SK-N-SH treated with all-trans-retinoic acid at 6 μM for 48 hours (cell line): ENCODE measurements around the gene ZCCHC3.

ENCODE experiments used
- ATAC-seq: fragments of 200-7000 bp; cut with Tn5 transposase; 3 replicates; pipeline ENCODE4 v1.9.1; 2020; ENCODE audit warnings: mild to moderate bottlenecking, moderate library complexity
- ARNTL ChIP-seq: fragments of 450-650 bp; formaldehyde crosslinking; IDR thresholded peaks from 2 replicates; pipeline ENCODE4 v1.5.0; 2020; ENCODE audit warnings: low read depth, mild to moderate bottlenecking, moderate library complexity, borderline replicate concordance
- CREB5 ChIP-seq: fragments of 250-450 bp; sonication (Bioruptor Pico); IDR thresholded peaks from 2 replicates; pipeline ENCODE4 v1.5.1; 2020; ENCODE audit warnings: low read depth, mild to moderate bottlenecking, moderate library complexity
- CSRNP3 ChIP-seq: fragments of 250-450 bp; sonication (Bioruptor Pico); IDR thresholded peaks from 2 replicates; pipeline ENCODE4 v1.5.1; 2021; ENCODE audit warnings: mild to moderate bottlenecking, moderate library complexity
- ESRRG ChIP-seq: fragments of 250-450 bp; sonication (Bioruptor Pico); IDR thresholded peaks from 2 replicates; pipeline ENCODE4 v1.6.1; 2021; ENCODE audit warnings: mild to moderate bottlenecking
- GLIS3 ChIP-seq: fragments of 250-450 bp; sonication (Bioruptor Pico); IDR thresholded peaks from 2 replicates; pipeline ENCODE4 v1.5.0; 2020; ENCODE audit warnings: mild to moderate bottlenecking, moderate library complexity
- ISL1 ChIP-seq: fragments of 250-450 bp; sonication (Bioruptor Pico); IDR thresholded peaks from 2 replicates; pipeline ENCODE4 v2.1.2; 2022; ENCODE audit warnings: mild to moderate bottlenecking, moderate library complexity
- OSR1 ChIP-seq: fragments of 250-450 bp; sonication (Bioruptor Pico); IDR thresholded peaks from 2 replicates; pipeline ENCODE4 v1.8.0; 2022; ENCODE audit warnings: moderate library complexity, mild to moderate bottlenecking, inconsistent platforms
- PATZ1 ChIP-seq: fragments of 250-450 bp; sonication (Bioruptor Pico); IDR thresholded peaks from 2 replicates; pipeline ENCODE4 v1.8.0; 2020; ENCODE audit warnings: mild to moderate bottlenecking, moderate library complexity, borderline replicate concordance
- POU6F1 ChIP-seq: fragments of 250-450 bp; sonication (Bioruptor Pico); IDR thresholded peaks from 2 replicates; pipeline ENCODE4 v1.8.0; 2021; ENCODE audit warnings: low read depth, mild to moderate bottlenecking, moderate library complexity, borderline replicate concordance
- PPARA ChIP-seq: fragments of 250-450 bp; sonication (Bioruptor Pico); IDR thresholded peaks from 2 replicates; pipeline ENCODE4 v1.5.0; 2020; ENCODE audit warnings: mild to moderate bottlenecking, borderline replicate concordance
- RARB ChIP-seq: fragments of 250-450 bp; sonication (Bioruptor Pico); IDR thresholded peaks from 2 replicates; pipeline ENCODE4 v1.8.0; 2021; ENCODE audit warnings: mild to moderate bottlenecking, moderate library complexity
- TCF4 ChIP-seq: fragments of 250-450 bp; sonication (Bioruptor Pico); IDR thresholded peaks from 2 replicates; pipeline ENCODE4 v1.8.0; 2021; ENCODE audit warnings: mild to moderate bottlenecking, moderate library complexity, borderline replicate concordance
- TOX ChIP-seq: fragments of 250-450 bp; sonication (Bioruptor Pico); IDR thresholded peaks from 2 replicates; pipeline ENCODE4 v1.8.0; 2021; ENCODE audit warnings: mild to moderate bottlenecking, moderate library complexity, borderline replicate concordance
- ZC3H10 ChIP-seq: fragments of 250-450 bp; sonication (Bioruptor Pico); IDR thresholded peaks from 2 replicates; pipeline ENCODE4 v1.5.1; 2021; ENCODE audit warnings: mild to moderate bottlenecking, moderate library complexity
- ZFP3 ChIP-seq: fragments of 250-450 bp; sonication (Bioruptor Pico); IDR thresholded peaks from 2 replicates; pipeline ENCODE4 v1.5.0; 2020; ENCODE audit warnings: mild to moderate bottlenecking, moderate library complexity
- ZNF565 ChIP-seq: fragments of 450-650 bp; formaldehyde crosslinking; conservative IDR thresholded peaks from 2 replicates; pipeline ENCODE4 v1.5.0; 2020; ENCODE audit warnings: low read depth, mild to moderate bottlenecking, moderate library complexity
- ZNF70 ChIP-seq: fragments of 450-650 bp; formaldehyde crosslinking; IDR thresholded peaks from 2 replicates; pipeline ENCODE4 v1.5.0; 2020; ENCODE audit warnings: mild to moderate bottlenecking, moderate library complexity
- ZNF8 ChIP-seq: fragments of 450-650 bp; formaldehyde crosslinking; IDR thresholded peaks from 2 replicates; pipeline ENCODE4 v1.5.0; 2020; ENCODE audit warnings: mild to moderate bottlenecking, moderate library complexity
- TF ChIP-seq, protein P1 (sequence below): fragments of 250-450 bp; sonication (Bioruptor Pico); IDR thresholded peaks from 2 replicates; pipeline ENCODE4 v1.5.0; 2020; ENCODE audit warnings: mild to moderate bottlenecking, moderate library complexity

ZCCHC3 gene

GRCh38 chr20:295804-296203 is 1.6 kb upstream of the ZCCHC3 start:
- no peak for ATAC-seq
- no peak for TF ChIP-seq CREB5 (CRISPR knock-in tag)
- TF ChIP-seq RARB, result no peak
- no peak for TF ChIP-seq PATZ1 (CRISPR knock-in tag)
- TF ChIP-seq OSR1 (CRISPR knock-in tag), result no peak
- no peak for TF ChIP-seq PPARA (CRISPR knock-in tag)
- TF ChIP-seq TOX (CRISPR knock-in tag), result no peak
- TF ChIP-seq ZNF70, result no peak

DNA sequence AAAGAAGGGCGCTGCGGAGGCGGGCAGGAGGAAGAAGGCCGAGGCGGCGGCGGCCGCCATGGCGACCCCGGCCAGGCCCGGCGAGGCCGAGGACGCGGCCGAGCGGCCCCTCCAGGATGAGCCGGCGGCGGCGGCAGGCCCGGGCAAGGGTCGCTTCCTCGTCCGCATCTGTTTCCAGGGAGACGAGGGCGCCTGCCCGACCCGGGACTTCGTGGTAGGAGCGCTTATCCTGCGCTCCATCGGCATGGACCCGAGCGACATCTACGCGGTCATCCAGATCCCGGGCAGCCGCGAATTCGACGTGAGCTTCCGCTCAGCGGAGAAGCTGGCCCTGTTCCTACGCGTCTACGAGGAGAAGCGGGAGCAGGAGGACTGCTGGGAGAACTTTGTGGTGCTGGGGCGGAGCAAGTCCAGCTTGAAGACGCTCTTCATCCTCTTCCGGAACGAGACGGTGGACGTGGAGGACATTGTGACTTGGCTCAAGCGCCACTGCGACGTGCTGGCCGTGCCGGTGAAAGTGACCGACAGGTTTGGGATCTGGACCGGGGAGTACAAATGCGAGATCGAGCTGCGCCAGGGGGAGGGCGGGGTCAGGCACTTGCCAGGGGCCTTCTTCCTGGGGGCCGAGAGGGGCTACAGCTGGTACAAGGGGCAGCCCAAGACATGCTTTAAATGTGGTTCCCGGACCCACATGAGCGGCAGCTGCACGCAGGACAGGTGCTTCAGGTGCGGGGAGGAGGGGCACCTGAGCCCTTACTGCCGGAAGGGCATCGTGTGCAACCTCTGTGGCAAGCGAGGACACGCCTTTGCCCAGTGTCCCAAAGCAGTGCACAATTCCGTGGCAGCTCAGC is 780 bp downstream of the ZCCHC3 start:
- no peak for TF ChIP-seq POU6F1 (CRISPR knock-in tag)
- TF ChIP-seq, protein P1, sequence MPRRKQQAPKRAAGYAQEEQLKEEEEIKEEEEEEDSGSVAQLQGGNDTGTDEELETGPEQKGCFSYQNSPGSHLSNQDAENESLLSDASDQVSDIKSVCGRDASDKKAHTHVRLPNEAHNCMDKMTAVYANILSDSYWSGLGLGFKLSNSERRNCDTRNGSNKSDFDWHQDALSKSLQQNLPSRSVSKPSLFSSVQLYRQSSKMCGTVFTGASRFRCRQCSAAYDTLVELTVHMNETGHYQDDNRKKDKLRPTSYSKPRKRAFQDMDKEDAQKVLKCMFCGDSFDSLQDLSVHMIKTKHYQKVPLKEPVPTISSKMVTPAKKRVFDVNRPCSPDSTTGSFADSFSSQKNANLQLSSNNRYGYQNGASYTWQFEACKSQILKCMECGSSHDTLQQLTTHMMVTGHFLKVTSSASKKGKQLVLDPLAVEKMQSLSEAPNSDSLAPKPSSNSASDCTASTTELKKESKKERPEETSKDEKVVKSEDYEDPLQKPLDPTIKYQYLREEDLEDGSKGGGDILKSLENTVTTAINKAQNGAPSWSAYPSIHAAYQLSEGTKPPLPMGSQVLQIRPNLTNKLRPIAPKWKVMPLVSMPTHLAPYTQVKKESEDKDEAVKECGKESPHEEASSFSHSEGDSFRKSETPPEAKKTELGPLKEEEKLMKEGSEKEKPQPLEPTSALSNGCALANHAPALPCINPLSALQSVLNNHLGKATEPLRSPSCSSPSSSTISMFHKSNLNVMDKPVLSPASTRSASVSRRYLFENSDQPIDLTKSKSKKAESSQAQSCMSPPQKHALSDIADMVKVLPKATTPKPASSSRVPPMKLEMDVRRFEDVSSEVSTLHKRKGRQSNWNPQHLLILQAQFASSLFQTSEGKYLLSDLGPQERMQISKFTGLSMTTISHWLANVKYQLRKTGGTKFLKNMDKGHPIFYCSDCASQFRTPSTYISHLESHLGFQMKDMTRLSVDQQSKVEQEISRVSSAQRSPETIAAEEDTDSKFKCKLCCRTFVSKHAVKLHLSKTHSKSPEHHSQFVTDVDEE (CRISPR knock-in tag), result no peak
- TF ChIP-seq CREB5 (CRISPR knock-in tag), result no peak
- TF ChIP-seq ESRRG (CRISPR knock-in tag), result no peak
- TF ChIP-seq ZNF565 (CRISPR knock-in tag), result no peak
- no peak for TF ChIP-seq TOX (CRISPR knock-in tag)
- no peak for TF ChIP-seq TCF4 (CRISPR knock-in tag)
- no peak for TF ChIP-seq GLIS3 (CRISPR knock-in tag)
- no peak for TF ChIP-seq PPARA (CRISPR knock-in tag)
- no peak for TF ChIP-seq ZFP3 (CRISPR knock-in tag)
- no peak for TF ChIP-seq CSRNP3
- TF ChIP-seq ZNF70, result no peak
- TF ChIP-seq PATZ1 (CRISPR knock-in tag), result no peak
- TF ChIP-seq ZNF8 (CRISPR knock-in tag), result no peak
- no peak for TF ChIP-seq ISL1
- no peak for TF ChIP-seq ZC3H10 (CRISPR knock-in tag)
- TF ChIP-seq ARNTL, result no peak
- no peak for TF ChIP-seq OSR1 (CRISPR knock-in tag)

More for the DNA sequence above, 780 bp downstream of the ZCCHC3 start:
- ATAC-seq, result peak; percentile 19
